ENCODE results near the gene ETDB. TPM values are rescaled to one million over a fixed set of nuclear protein-coding genes. Genes with fewer than 3 reads are reported as not detected.

ETDB gene
- total RNA-seq, 1 donor from 2014 or later: not detected

DNA sequence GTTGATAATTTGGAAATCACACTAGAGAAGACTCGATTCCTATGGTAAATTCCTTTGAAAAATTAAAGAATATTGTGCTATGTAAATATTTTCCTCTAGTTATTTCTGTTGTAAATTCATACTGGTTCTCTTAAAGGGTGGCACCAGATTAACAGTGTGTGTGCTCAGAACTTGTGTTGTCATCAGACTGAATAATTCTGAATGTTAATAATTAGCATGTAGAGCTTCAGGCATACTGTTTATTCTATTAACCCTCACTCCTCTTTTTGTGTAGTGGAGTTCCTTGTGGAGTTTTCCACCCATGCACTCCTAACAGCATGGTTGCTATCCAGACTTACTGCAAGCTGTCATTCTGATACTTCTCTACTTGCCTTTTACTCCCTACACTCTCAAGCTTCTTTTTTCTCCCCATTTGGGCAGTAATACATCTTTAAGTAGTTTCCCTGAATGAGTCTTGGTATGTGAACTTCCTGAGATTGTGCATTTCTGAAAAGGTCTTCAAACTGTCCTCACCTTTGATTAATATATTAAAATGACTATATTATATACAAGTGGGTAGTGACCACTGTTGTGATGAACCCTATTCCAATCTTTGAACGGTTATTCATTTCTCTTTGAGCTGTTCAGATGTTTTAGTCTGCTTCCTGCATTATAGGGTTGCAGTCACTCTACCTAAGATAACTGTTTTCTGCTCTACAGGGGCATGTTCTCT is 38.5 kb downstream of the ETDB start:
- Histone ChIP-seq H3K9me3 (ENCODE audit: low read depth) (peaks cover 4% of the 10 kb centered on the region), H3K9ac (no peak overlapping the region), H3K27me3 (no peaks in the 10 kb centered on the region), H2AFZ (replicated peaks) (no peak overlapping the region), H3K4me3 (no peak overlapping the region), H3K4me1 (no peaks in the 10 kb centered on the region), H3F3A (ENCODE audit: low read depth) (no peaks in the 10 kb centered on the region), H3K4me2 (no peak overlapping the region), H4K20me1 (ENCODE audit: low read depth) (no peaks in the 10 kb centered on the region), H3K79me2 (ENCODE audit: low read depth) (no peaks in the 10 kb centered on the region), H3K36me3 (no peaks in the 10 kb centered on the region), H3K27ac (no peak overlapping the region)
- Mint-ChIP-seq H3K27ac (no peak overlapping the region), H3K4me3 (no peak overlapping the region), H3K4me1 (no peaks in the 10 kb centered on the region), H3K36me3 (no peaks in the 10 kb centered on the region), H3K9me3 (no peaks in the 10 kb centered on the region), H3K27me3 (ENCODE audit: insufficient read depth, low read depth) (no peaks in the 10 kb centered on the region)
- no peak for DNase-seq (ENCODE audit: low spot score)
- TF ChIP-seq, protein P1, sequence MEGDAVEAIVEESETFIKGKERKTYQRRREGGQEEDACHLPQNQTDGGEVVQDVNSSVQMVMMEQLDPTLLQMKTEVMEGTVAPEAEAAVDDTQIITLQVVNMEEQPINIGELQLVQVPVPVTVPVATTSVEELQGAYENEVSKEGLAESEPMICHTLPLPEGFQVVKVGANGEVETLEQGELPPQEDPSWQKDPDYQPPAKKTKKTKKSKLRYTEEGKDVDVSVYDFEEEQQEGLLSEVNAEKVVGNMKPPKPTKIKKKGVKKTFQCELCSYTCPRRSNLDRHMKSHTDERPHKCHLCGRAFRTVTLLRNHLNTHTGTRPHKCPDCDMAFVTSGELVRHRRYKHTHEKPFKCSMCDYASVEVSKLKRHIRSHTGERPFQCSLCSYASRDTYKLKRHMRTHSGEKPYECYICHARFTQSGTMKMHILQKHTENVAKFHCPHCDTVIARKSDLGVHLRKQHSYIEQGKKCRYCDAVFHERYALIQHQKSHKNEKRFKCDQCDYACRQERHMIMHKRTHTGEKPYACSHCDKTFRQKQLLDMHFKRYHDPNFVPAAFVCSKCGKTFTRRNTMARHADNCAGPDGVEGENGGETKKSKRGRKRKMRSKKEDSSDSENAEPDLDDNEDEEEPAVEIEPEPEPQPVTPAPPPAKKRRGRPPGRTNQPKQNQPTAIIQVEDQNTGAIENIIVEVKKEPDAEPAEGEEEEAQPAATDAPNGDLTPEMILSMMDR (IDR thresholded peaks at IDR 0.05): no peak
- no peak for TF ChIP-seq EZH2 (IDR thresholded peaks at IDR 0.05)
- no peak for TF ChIP-seq EZH2phosphoT487 (IDR thresholded peaks at IDR 0.05)

Other genes starting within 250 kb of the ETDB start
- 20.2 and 36.4 TPM in 2 replicates for gene MOSPD1, start 205.3 kb downstream of the ETDB start, total RNA-seq (ENCODE audit: low replicate concordance)
- gene SMIM10, start 129.5 kb downstream of the ETDB start, total RNA-seq (ENCODE audit: low replicate concordance): 0.09 TPM in 1 of 2 replicates, not detected in the other
- gene RTL8B, start 98.0 kb downstream of the ETDB start, total RNA-seq (ENCODE audit: low replicate concordance): 3.2 and 4.8 TPM in 2 replicates
- gene RTL8C, start 88.2 kb downstream of the ETDB start, total RNA-seq (ENCODE audit: low replicate concordance): 7.4 and 29.5 TPM in 2 replicates
- 6.0 and 14.6 TPM in 2 replicates for gene RTL8A, start 68.4 kb downstream of the ETDB start, total RNA-seq (ENCODE audit: low replicate concordance)
- 1.0 and 3.5 TPM in 2 replicates for gene SMIM10L2B, start 21.8 kb downstream of the ETDB start, total RNA-seq (ENCODE audit: low replicate concordance)
- not detected in 2 replicates for gene CT55, start 50.9 kb upstream of the ETDB start, total RNA-seq (ENCODE audit: low replicate concordance)
- gene ETDA, start 131.5 kb upstream of the ETDB start, total RNA-seq (ENCODE audit: low replicate concordance): not detected in 2 replicates
- gene ETDC, start 189.0 kb upstream of the ETDB start, total RNA-seq (ENCODE audit: low replicate concordance): not detected in 2 replicates
- 6.7 and 7.7 TPM in 2 replicates for gene ZNF75D, start 223.6 kb upstream of the ETDB start, total RNA-seq (ENCODE audit: low replicate concordance)
- gene ZNF449, start 224.3 kb upstream of the ETDB start, total RNA-seq (ENCODE audit: low replicate concordance): 17.4 and 32.2 TPM in 2 replicates